Caco-2 (cell line): ENCODE data around the gene NME5. TPM values are rescaled to one million over a fixed set of nuclear protein-coding genes. Genes with fewer than 3 reads are reported as not detected.
A peak's percentile ranks its signal among the peaks of the same experiment; 100 is the strongest.

ENCODE experiments used
- BruUV-seq: library from RNA; stranded (reverse); fragments of 400-500 nt; replicated peaks from 2 replicates; lab custom pipeline; 2021; lab: Mats Ljungman, UMichigan
- CTCF ChIA-PET: fragments of 300-600 bp; sonication (Branson Sonifier 250); formaldehyde crosslinking; loops from one replicate; lab custom pipeline; 2022; ENCODE audit warnings: antibody characterized with exemption; lab: Charles Lee
- POLR2A ChIA-PET: fragments of 300-600 bp; sonication (Branson Sonifier 250); formaldehyde crosslinking; loops from one replicate; lab custom pipeline; 2022; ENCODE audit warnings: antibody characterized with exemption; lab: Charles Lee
- DNase-seq, 2 experiments: peaks; one replicate each; pipeline versions ENCODE4 v3.0.0 to v3.0.0-alpha.2; 2020 to 2022
- H3K27me3 ChIP-seq: replicated peaks from 2 replicates; pipeline ENCODE4 v1.6.0; 2011; ENCODE audit warnings: low read length; ENCODE audit not compliant: control insufficient read depth, insufficient read depth
- H3K36me3 ChIP-seq: 2 replicates; pipeline ENCODE4 v1.5.1; 2011; ENCODE audit warnings: low read length; ENCODE audit not compliant: control insufficient read depth, insufficient read depth
- H3K4me1 ChIP-seq: fragments of 250-450 bp; sonication (Bioruptor Pico); 2 replicates; pipeline ENCODE4 v1.5.1; 2020; ENCODE audit warnings: mild to moderate bottlenecking
- H3K4me3 ChIP-seq: 2 replicates; pipeline ENCODE4 v1.5.1; 2011; ENCODE audit warnings: low read depth, mild to moderate bottlenecking, control low read depth, low read length
- H3K9me3 ChIP-seq: fragments of 250-450 bp; sonication (Bioruptor Pico); 2 replicates; pipeline ENCODE4 v1.5.1; 2020; ENCODE audit warnings: mild to moderate bottlenecking, moderate library complexity
- H3K27ac Mint-ChIP-seq: one replicate; pipeline ENCODE4 v1.8.0; 2022; ENCODE audit warnings: mixed read lengths; ENCODE audit not compliant: unreplicated experiment
- H3K27me3 Mint-ChIP-seq: one replicate; pipeline ENCODE4 v1.8.0; 2022; ENCODE audit warnings: mixed read lengths; ENCODE audit not compliant: insufficient read depth, unreplicated experiment
- H3K36me3 Mint-ChIP-seq: one replicate; pipeline ENCODE4 v1.8.0; 2022; ENCODE audit warnings: mild to moderate bottlenecking, mixed read lengths; ENCODE audit not compliant: insufficient read depth, unreplicated experiment
- H3K4me1 Mint-ChIP-seq: one replicate; pipeline ENCODE4 v1.8.0; 2022; ENCODE audit warnings: low read depth, mixed read lengths; ENCODE audit not compliant: unreplicated experiment
- H3K4me3 Mint-ChIP-seq: one replicate; pipeline ENCODE4 v1.8.0; 2022; ENCODE audit warnings: mild to moderate bottlenecking, moderate library complexity, mixed read lengths; ENCODE audit not compliant: unreplicated experiment
- H3K9me3 Mint-ChIP-seq: one replicate; pipeline ENCODE4 v1.8.0; 2022; ENCODE audit warnings: mixed read lengths; ENCODE audit not compliant: unreplicated experiment
- CTCF ChIP-seq, 2 experiments: fragments of 200-600 bp in 1 of 2; IDR thresholded peaks; 1 replicate in 1 of 2; 2 replicates in 1 of 2; pipeline versions ENCODE4 v1.5.1 to v1.8.0; 2011 to 2022; ENCODE audit warnings: antibody characterized with exemption in 1 of 2, control low read depth in 1 of 2, inconsistent platforms in 1 of 2, low read depth in 1 of 2, low read length in 1 of 2, mild to moderate bottlenecking in 1 of 2, moderate library complexity in 1 of 2; ENCODE audit not compliant: insufficient read depth in 1 of 2, severe bottlenecking in 1 of 2, unreplicated experiment in 1 of 2
- intact Hi-C: fragments of 100-400 bp; cut with micrococcal nuclease; formaldehyde crosslinking; loops from one replicate; pipeline ENCODE4 v1.10.0; 2022; ENCODE audit not compliant: unreplicated experiment
- total RNA-seq: library from RNA; stranded (reverse); gene quantifications from 2 replicates; pipeline ENCODE4 v1.2.3, GENCODE V29; 2022

The NME5 gene
- total RNA-seq, 1 experiment from 2014 or later, result not detected

GRCh38 chr5:138179277-138179857 lies 40.1 kb upstream of the NME5 start:
- Histone ChIP-seq H3K27me3 (no peaks in the 10 kb centered on the region), H3K4me1 (peaks cover 9% of the 10 kb centered on the region), H3K4me3 (peak overlapping the region; percentile 69), H3K36me3 (peaks cover 8% of the 10 kb centered on the region), H3K9me3 (no peaks in the 10 kb centered on the region)
- H3K36me3 Mint-ChIP-seq, result peaks cover 41% of the 10 kb centered on the region
- no peak overlapping the region for H3K4me3 Mint-ChIP-seq
- TF ChIP-seq CTCF (IDR thresholded peaks at IDR 0.05; ENCODE audit: insufficient read depth in 1 of 2, low read depth in 1 of 2, low read length in 1 of 2, severe bottlenecking in 1 of 2, unreplicated experiment in 1 of 2), result no peak
- CTCF ChIA-PET, result interaction anchor here (0.6 to 2.4 kb wide), 4 partner anchors 12 to 173 kb away, joined by 3 to 10 read pairs (median 6); partner anchors contain the start of gene KDM3B
- TSS peak; percentile 69 for BruUV-seq
- H3K9me3 Mint-ChIP-seq, result no peaks in the 10 kb centered on the region
- DNase-seq, result peak in 1 of 2 experiments; percentile 27
- no peaks in the 10 kb centered on the region for H3K27me3 Mint-ChIP-seq
- POLR2A ChIA-PET, result interaction anchor here (0.6 to 1.3 kb wide), 11 partner anchors 10 to 1522 kb away, joined by 3 to 18 read pairs (median 3); partner anchors contain the start of genes CDC23, CDC25C and FAM53C
- intact Hi-C loops, result loop anchor here (1.0 to 2.0 kb wide), 2 partner anchors 34 to 151 kb away; partner anchors contain the start of genes CDC23 and CDC25C
- H3K27ac Mint-ChIP-seq, result no peak overlapping the region
- peaks cover 9% of the 10 kb centered on the region for H3K4me1 Mint-ChIP-seq

- Mint-ChIP-seq H3K4me1 (peaks cover 9% of the 10 kb centered on the region), H3K27ac (no peak within 1 kb of the TSS)
- no peak for TF ChIP-seq CTCF (IDR thresholded peaks at IDR 0.05; ENCODE audit: insufficient read depth in 1 of 2, low read depth in 1 of 2, low read length in 1 of 2, severe bottlenecking in 1 of 2, unreplicated experiment in 1 of 2)
These were observed 39.5 kb upstream of the NME5 start, which contains the start of the genes BRD8 and KIF20A for GRCh38 chr5:138178516-138179276. Gene BRD8 (minus strand): TSS chr5:138178630. CDS start chr5:138178614, 16 bp downstream. Gene KIF20A (plus strand): TSS chr5:138179112. CDS start chr5:138179681, 569 bp downstream.

More at GRCh38 chr5:138178516-138179276, 39.5 kb upstream of the NME5 start, which contains the start of the genes BRD8 and KIF20A:
- no TSS peak for BruUV-seq
- DNase-seq, result peak; percentile 95 to 98
- no peaks in the 10 kb centered on the region for H3K27me3 ChIP-seq
- CTCF ChIA-PET, result interaction anchor here (0.6 to 2.4 kb wide), 4 partner anchors 11 to 174 kb away, joined by 3 to 10 read pairs (median 6); partner anchors contain the start of gene KDM3B
- no peaks in the 10 kb centered on the region for H3K9me3 ChIP-seq
- peak within 1 kb of the TSS; percentile 69 for H3K4me3 ChIP-seq
- POLR2A ChIA-PET, result interaction anchor here (0.6 to 1.3 kb wide), 12 partner anchors 10 to 1523 kb away, joined by 3 to 18 read pairs (median 4); partner anchors contain the start of genes CDC23, CDC25C and FAM53C
- H3K4me1 ChIP-seq, result peaks cover 9% of the 10 kb centered on the region
- Mint-ChIP-seq H3K36me3 (peaks cover 41% of the 10 kb centered on the region), H3K9me3 (no peaks in the 10 kb centered on the region), H3K4me3 (no peak within 1 kb of the TSS), H3K27me3 (no peaks in the 10 kb centered on the region)
- H3K36me3 ChIP-seq, result peaks cover 8% of the 10 kb centered on the region
- intact Hi-C loops, result loop anchor here (1.0 to 2.0 kb wide), 2 partner anchors 35 to 152 kb away; partner anchors contain the start of genes CDC23 and CDC25C
